Bronchial epithelial cell (primary cell): ENCODE measurements around the gene GPBP1. TPM values are rescaled to one million over a fixed set of nuclear protein-coding genes. Genes with fewer than 3 reads are reported as not detected.
"Not testable (repeated sequence)": the region's sequence is repeated elsewhere in the genome, so short reads cannot be mapped to it uniquely, and the experiment has no call there.

Source experiments
- DNase-seq: peaks from one replicate; pipeline ENCODE4 v3.0.0-alpha.2; 2010; ENCODE audit warnings: low read depth
- FAIRE-seq: peaks from 2 replicates; lab custom pipeline; 2011; peaks lifted over from hg19 to GRCh38; lab: Jason Lieb, UNC
- H3K27me3 ChIP-seq: 2 replicates; pipeline ENCODE4 v1.5.1; 2011; ENCODE audit warnings: low read length; ENCODE audit not compliant: control insufficient read depth, insufficient read depth
- H3K36me3 ChIP-seq: 2 replicates; pipeline ENCODE4 v1.5.1; 2011; ENCODE audit warnings: low read length; ENCODE audit not compliant: control insufficient read depth, insufficient read depth
- H3K4me3 ChIP-seq: 2 replicates; pipeline ENCODE4 v1.5.1; 2011; ENCODE audit warnings: mild to moderate bottlenecking, low read depth, low read length, control low read depth
- total RNA-seq: library from RNA; depleted of rRNA; stranded (reverse); fragments of >200 nt; gene quantifications from 2 replicates; pipeline ENCODE4 v1.2.1, GENCODE V29; 2014
- TF ChIP-seq, protein P1 (sequence below): IDR thresholded peaks from 2 replicates; pipeline ENCODE4 v1.5.1; 2011; ENCODE audit warnings: mild to moderate bottlenecking, moderate library complexity, low read length, control low read depth, inconsistent platforms; ENCODE audit not compliant: insufficient read depth, severe bottlenecking

The GPBP1 gene
- total RNA-seq, 1 donor from 2014 or later, result 84.2 TPM

DNA sequence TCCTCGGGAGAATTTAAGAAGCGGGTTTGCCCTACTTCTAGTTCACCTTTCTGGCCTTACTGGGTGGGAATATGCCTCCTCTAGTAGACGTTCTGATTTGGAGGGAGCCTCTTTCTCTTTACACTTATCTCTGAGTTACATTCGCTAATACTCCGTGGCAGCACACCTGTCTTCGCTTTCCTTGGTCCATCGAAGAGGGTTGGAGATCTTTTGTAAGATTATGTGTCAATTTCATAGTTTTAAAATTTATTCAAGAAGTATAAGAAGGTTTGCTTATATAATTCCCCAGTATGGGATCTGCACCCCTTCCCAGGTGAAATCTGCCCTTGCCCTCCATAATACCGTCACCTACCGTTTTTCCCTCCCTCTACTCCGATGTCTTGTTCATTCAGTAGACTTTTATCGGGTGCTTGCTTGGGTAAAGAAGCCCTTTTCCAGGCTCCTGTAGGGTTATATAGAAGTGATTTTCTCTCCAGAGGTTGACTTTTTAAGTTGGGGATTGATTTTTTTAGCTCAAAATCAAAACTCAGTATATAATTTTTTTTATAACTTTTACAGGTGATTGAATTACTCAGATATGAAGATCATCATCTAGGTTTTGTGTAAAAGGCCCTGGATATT lies 1.1 kb downstream of the GPBP1 start:
- H3K27me3 ChIP-seq, result no peaks in the 10 kb centered on the region
- FAIRE-seq, result no peak
- no peaks in the 10 kb centered on the region for H3K36me3 ChIP-seq
- TF ChIP-seq, protein P1, sequence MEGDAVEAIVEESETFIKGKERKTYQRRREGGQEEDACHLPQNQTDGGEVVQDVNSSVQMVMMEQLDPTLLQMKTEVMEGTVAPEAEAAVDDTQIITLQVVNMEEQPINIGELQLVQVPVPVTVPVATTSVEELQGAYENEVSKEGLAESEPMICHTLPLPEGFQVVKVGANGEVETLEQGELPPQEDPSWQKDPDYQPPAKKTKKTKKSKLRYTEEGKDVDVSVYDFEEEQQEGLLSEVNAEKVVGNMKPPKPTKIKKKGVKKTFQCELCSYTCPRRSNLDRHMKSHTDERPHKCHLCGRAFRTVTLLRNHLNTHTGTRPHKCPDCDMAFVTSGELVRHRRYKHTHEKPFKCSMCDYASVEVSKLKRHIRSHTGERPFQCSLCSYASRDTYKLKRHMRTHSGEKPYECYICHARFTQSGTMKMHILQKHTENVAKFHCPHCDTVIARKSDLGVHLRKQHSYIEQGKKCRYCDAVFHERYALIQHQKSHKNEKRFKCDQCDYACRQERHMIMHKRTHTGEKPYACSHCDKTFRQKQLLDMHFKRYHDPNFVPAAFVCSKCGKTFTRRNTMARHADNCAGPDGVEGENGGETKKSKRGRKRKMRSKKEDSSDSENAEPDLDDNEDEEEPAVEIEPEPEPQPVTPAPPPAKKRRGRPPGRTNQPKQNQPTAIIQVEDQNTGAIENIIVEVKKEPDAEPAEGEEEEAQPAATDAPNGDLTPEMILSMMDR, result no peak
- peak overlapping the region; percentile 99 for H3K4me3 ChIP-seq
- DNase-seq, result no peak

DNA sequence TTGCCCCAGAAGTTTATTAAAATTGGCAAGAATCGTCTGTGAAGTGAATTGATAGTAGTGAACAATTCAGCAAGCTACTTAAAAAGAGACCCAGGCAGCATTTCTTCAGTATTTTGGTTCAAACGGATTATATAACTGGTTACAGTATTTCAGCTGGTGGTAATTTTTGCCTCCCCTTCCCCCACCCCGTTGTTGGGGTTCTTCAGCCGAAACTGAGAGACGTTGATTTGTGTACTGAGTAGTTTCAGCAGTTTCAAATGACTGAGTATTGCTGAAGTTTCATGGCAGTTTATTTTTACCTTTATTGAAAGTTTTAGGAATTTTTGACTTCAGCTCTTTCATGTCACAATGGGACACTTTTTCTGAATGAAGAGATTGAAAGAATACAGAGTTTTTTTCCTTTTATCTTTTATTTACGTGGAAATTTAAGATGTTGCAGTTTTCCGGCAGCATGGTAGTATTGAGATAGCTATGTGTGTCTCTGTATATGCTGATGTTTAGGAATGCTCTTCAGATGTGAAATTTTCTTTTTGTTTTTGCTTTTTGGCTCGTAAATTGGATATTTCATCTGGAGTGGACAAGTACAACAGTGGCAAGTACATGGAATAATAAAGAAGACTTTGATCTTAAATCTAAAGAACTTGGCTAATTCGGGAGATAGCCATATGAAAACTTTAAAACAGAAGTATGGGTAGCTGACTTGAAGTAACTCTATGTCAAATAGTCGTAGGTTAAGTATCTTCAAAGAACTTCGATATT lies 1.9 kb downstream of the GPBP1 start:
- TF ChIP-seq, protein P1, result no peak
- H3K36me3 ChIP-seq, result no peaks in the 10 kb centered on the region
- H3K27me3 ChIP-seq, result no peaks in the 10 kb centered on the region
- no peak for DNase-seq
- peak overlapping the region; percentile 99 for H3K4me3 ChIP-seq
- no peak for FAIRE-seq

DNA sequence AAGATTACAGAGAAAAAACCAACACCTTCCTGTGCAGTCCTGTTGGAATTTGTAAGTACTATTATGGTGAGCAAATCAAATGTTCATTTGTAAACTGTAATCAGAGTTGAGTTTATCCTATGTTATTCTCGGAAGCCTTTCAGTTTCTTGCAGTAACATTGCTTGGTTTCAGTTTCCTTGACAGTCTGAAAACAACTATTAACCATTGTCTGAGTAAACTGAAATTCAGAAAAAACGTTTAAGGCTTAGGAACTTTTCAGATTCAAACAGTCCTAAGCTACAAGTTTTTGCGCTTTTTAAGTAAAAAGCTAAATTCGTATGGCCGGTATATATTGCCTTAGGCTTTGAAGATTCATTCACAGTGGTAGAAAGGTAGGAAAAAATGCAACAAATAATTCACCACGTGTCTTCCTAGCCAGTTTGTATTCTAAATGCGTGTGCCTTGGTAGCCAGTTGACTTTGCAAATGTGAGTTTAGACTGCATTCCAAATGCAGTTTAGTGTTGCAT lies 2.5 kb downstream of the GPBP1 start:
- Histone ChIP-seq H3K4me3 (peak overlapping the region; percentile 99), H3K36me3 (no peaks in the 10 kb centered on the region), H3K27me3 (no peaks in the 10 kb centered on the region)
- TF ChIP-seq, protein P1, result no peak
- FAIRE-seq, result no peak
- peak; percentile 60 for DNase-seq

DNA sequence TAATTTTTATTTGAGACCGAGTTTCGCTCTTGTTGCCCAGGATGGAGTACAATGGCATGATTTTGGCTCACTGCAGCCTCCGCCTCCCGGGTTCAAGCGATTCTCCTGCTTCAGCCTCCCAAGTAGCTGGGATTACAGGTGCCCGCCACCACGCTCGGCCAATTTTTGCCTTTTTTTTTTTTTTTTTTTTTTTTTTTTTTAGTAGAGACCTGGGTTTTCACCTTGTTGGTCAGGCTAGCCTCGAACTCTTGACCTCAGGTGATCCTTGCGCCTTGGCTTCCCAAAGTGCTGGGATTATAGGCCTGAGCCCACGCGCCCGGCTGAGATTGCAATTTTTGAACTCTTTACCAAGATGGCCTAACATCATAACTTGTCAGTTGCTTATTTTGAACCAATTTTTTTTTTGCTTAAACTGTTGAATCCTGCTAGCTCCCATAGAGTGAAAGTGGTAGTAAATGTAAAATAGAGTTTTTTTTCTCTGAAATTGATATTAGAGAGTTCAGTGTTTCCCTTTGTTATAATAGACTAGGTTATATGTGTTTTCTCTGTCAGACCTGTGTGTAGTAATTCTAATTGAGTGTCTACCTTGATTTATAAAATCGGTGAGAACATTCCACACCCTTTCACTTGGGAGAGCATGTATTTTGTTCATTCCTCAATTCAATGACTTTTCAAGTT lies 3.8 kb downstream of the GPBP1 start:
- TF ChIP-seq, protein P1, result no peak
- no peaks in the 10 kb centered on the region for H3K27me3 ChIP-seq
- DNase-seq (no peak), FAIRE-seq (no peak)
- no peaks in the 10 kb centered on the region for H3K36me3 ChIP-seq
- peak overlapping the region; percentile 19 for H3K4me3 ChIP-seq

DNA sequence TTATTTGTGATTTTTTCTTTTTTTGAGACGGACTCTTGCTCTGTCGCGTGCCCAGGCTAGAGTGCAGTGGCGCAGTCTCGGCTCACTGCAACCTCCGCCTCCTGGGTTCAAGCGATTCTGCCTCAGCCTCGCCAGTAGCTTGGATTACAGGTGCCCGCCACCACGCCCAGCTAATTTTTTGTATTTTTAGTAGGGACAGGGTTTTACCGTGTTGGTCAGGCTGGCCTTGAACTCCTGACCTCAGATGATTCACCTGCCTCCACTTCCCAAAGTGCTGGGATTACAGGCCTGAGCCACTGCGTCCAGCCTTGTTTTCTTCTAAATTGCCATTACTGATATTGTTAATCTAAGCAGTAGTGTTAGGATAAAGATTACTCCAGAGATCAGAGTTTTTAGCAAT lies 4.4 kb downstream of the GPBP1 start:
- H3K4me3 ChIP-seq, result peak overlapping the region; percentile 19
- not testable (repeated sequence) for FAIRE-seq, H3K36me3 ChIP-seq, H3K27me3 ChIP-seq, DNase-seq
